HEK293T (cell line): ENCODE results near the gene SLC25A48.

Source experiments
- CTCF ChIA-PET: fragments of 350-600 bp; formaldehyde crosslinking; extraction: SDS; loops from one replicate; lab custom pipeline; 2021; ENCODE audit warnings: antibody characterized with exemption, inconsistent platforms; lab: Yijun Ruan, JAX
- POLR2A ChIA-PET: fragments of 350-600 bp; formaldehyde crosslinking; extraction: SDS; loops from one replicate; lab custom pipeline; 2020; ENCODE audit warnings: antibody characterized with exemption, inconsistent platforms; lab: Yijun Ruan, JAX
- DNase-seq: peaks from one replicate; pipeline ENCODE4 v3.0.0; 2012; ENCODE audit warnings: mixed read lengths; ENCODE audit errors: extremely low spot score
- ARNT ChIP-seq: fragments of 450-650 bp; IDR thresholded peaks from 2 replicates; pipeline ENCODE4 v1.6.1; 2017; ENCODE audit warnings: mild to moderate bottlenecking
- BHLHE40 ChIP-seq: fragments of 450-650 bp; IDR thresholded peaks from 2 replicates; pipeline ENCODE4 v1.6.1; 2016; ENCODE audit warnings: mild to moderate bottlenecking, moderate library complexity, borderline replicate concordance
- CTBP1 ChIP-seq: fragments of 450-650 bp; IDR thresholded peaks from 2 replicates; pipeline ENCODE4 v1.6.1; 2016; ENCODE audit warnings: borderline replicate concordance
- ELF4 ChIP-seq: fragments of 450-650 bp; IDR thresholded peaks from 2 replicates; pipeline ENCODE4 v1.6.1; 2017; ENCODE audit warnings: antibody characterized with exemption
- FOXA1 ChIP-seq: fragments of 450-650 bp; IDR thresholded peaks from 2 replicates; pipeline ENCODE4 v1.6.1; 2016; ENCODE audit warnings: mild to moderate bottlenecking
- FOXK2 ChIP-seq: fragments of 450-650 bp; IDR thresholded peaks from 2 replicates; pipeline ENCODE4 v1.6.1; 2016; ENCODE audit warnings: mild to moderate bottlenecking
- FOXM1 ChIP-seq: fragments of 450-650 bp; IDR thresholded peaks from 2 replicates; pipeline ENCODE4 v1.6.1; 2017; ENCODE audit warnings: mild to moderate bottlenecking, borderline replicate concordance
- HDGF ChIP-seq: fragments of 450-650 bp; IDR thresholded peaks from 2 replicates; pipeline ENCODE4 v1.6.1; 2017; ENCODE audit warnings: antibody characterized with exemption, borderline replicate concordance
- L3MBTL2 ChIP-seq: fragments of 450-650 bp; conservative IDR thresholded peaks from 2 replicates; pipeline ENCODE4 v1.6.1; 2016; ENCODE audit warnings: mild to moderate bottlenecking
- LEF1 ChIP-seq: fragments of 450-650 bp; IDR thresholded peaks from 2 replicates; pipeline ENCODE4 v1.6.1; 2017; ENCODE audit warnings: mild to moderate bottlenecking, borderline replicate concordance
- NFRKB ChIP-seq: fragments of 450-650 bp; IDR thresholded peaks from 2 replicates; pipeline ENCODE4 v1.6.1; 2016; ENCODE audit warnings: mild to moderate bottlenecking, moderate library complexity
- SP1 ChIP-seq: fragments of 450-650 bp; IDR thresholded peaks from 2 replicates; pipeline ENCODE4 v1.6.1; 2017
- TARDBP ChIP-seq: fragments of 450-650 bp; IDR thresholded peaks from 2 replicates; pipeline ENCODE4 v1.6.1; 2016
- ZNF384 ChIP-seq: fragments of 450-650 bp; IDR thresholded peaks from 2 replicates; pipeline ENCODE4 v1.6.1; 2016
- TF ChIP-seq, protein P1 (sequence below): fragments of 450-650 bp; IDR thresholded peaks from 2 replicates; pipeline ENCODE4 v1.6.1; 2016

The SLC25A48 gene

DNA sequence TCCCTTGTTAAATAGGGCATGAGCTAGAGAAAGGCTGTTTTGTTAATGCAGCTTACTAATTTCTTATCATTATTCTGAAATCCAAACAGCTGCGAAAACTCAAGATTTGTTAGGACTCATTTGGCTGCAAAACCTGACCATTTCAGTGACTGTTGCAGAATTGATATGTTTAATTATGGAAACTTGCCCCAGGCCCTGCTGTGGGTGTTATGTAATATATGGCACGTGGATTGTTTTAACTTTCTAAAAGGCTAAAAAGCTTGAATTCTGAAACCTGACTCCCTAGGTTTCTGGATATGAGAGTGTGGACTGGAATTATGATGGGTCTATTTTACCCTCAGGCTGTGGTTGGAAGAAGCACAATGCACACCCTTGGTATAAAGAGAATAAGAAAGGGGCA, 56.8 kb downstream of the SLC25A48 start:
- TF ChIP-seq FOXA1, result no peak
- TF ChIP-seq CTBP1, result no peak
- ChIA-PET CTCF (interaction anchor here (0.7 to 3.1 kb wide), 14 partner anchors 10 to 339 kb away, joined by 3 to 17 read pairs (median 4); partner anchors contain the start of gene SLC25A48), POLR2A (no interaction called here)
- DNase-seq, result no peak

DNA sequence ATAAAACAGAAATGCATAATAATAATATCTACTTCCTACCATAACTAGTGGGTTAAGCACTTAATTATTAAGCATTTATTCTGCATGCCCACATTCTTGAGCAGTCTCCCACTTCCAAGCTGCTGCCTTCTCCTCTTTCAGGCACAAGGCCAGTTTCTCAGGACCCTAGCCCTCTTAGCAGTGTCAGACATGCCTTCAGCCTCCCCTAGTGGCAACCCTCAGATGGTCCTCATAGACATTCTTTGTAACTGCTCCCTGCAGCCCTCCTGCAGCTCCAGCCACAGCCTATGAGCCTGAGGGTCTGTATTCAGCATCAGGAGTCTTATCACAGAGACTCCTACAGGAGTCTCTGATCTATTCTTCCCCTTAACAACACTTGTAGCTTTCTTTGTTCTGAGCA, 57.3 kb downstream of the SLC25A48 start:
- POLR2A ChIA-PET, result no interaction called here
- DNase-seq, result peak; percentile 58
- no peak for TF ChIP-seq FOXA1
- CTCF ChIA-PET, result interaction anchor here (0.6 to 3.1 kb wide), 17 partner anchors 10 to 1269 kb away, joined by 3 to 17 read pairs (median 4); partner anchors contain the start of gene SLC25A48

DNA sequence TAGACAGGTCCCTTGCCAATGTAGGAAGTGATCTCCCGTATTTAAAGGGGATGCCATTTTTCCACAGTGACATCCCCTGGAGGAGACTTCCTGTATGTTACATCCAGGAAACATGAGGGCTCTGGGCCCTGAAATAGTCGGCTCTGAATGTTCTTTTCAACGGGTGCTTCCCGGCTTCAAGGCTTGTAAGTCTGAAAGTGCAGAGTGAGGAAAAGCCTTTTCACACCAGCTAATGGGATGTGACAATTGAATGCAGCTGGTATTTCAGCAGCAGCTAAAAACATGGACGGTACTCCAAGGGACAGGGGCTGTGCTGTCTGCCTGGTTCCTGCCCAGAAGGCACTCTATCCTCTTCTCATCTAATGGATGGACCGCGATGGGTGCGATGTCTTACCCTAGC, 59.8 kb downstream of the SLC25A48 start:
- CTCF ChIA-PET, result interaction anchor here (0.6 to 1.7 kb wide), 3 partner anchors 159 to 188 kb away, joined by 3 to 4 read pairs (median 3); no protein-coding TSS in a partner anchor
- POLR2A ChIA-PET, result no interaction called here
- DNase-seq, result no peak
- TF ChIP-seq TARDBP (no peak), SP1 (no peak), ZNF384 (no peak), FOXA1 (no peak), ARNT (no peak)
- TF ChIP-seq, protein P1, sequence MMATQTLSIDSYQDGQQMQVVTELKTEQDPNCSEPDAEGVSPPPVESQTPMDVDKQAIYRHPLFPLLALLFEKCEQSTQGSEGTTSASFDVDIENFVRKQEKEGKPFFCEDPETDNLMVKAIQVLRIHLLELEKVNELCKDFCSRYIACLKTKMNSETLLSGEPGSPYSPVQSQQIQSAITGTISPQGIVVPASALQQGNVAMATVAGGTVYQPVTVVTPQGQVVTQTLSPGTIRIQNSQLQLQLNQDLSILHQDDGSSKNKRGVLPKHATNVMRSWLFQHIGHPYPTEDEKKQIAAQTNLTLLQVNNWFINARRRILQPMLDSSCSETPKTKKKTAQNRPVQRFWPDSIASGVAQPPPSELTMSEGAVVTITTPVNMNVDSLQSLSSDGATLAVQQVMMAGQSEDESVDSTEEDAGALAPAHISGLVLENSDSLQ, result no peak

DNA sequence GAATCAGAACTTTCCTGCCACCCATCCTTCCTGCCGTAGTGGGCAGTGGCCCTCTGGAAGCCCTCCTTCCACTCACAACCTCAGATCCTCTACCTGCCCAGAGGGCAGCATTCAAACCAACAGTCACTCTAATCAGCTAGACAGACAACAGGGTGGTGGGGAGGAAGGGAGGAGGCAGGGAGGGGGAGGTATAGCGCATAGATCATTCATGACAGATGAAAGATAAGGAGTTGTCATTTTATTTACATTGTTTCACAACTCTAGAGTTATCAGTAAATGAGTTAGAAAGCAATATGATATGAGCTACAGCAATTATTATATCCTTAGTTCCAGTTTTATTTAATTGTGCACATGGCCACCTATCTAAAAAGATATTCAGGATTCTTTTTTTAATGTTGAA, 60.3 kb downstream of the SLC25A48 start:
- no peak for DNase-seq
- POLR2A ChIA-PET, result no interaction called here

DNA sequence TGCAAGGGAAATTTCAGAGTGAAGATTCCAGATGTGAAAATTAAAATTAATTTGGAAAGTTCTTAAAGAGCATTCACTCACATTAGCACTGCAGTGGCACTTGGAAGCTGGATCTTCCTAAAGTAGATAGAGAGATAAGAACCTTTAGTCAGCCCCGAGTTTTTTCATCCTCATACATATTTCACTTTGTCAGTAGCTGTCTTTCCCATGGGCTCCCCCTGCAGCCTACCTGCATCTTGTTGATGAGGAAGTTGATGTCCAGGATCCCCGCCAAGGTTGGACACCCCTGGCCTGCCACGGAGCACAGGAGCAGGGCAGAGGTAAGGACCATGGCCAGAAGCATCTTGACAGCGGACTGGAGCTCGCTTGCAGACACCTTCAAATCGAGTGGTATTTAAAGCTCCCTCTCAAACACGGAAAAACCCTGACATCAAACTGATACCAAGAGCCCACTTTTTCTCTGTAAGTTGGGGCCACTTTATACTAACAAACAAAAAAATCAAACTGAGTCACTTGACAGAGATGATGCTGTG, 61.1 kb downstream of the SLC25A48 start, which contains the start of gene IL9:
TSS of gene IL9 (minus strand) at position 368 of the 533 bp plus-strand sequence. CDS start at position 343, 25 bp downstream.
- CTCF ChIA-PET, result interaction anchor here (1.7 kb wide), 1 partner anchor 187 kb away, joined by 4 read pairs; no protein-coding TSS in a partner anchor
- TF ChIP-seq FOXK2 (no peak), TARDBP (no peak), CTBP1 (no peak), HDGF (no peak), ARNT (no peak)
- DNase-seq, result no peak
- POLR2A ChIA-PET, result no interaction called here

More for the DNA sequence above, 60.3 kb downstream of the SLC25A48 start:
- CTCF ChIA-PET, result interaction anchor here (0.6 to 1.7 kb wide), 3 partner anchors 159 to 188 kb away, joined by 3 to 4 read pairs (median 3); no protein-coding TSS in a partner anchor
- TF ChIP-seq ARNT, result no peak
- no peak for TF ChIP-seq L3MBTL2
- TF ChIP-seq FOXM1, result no peak
- TF ChIP-seq FOXA1, result no peak
- no peak for TF ChIP-seq SP1
- TF ChIP-seq, protein P1, result no peak
- TF ChIP-seq NFRKB, result no peak
- TF ChIP-seq LEF1, result no peak
- no peak for TF ChIP-seq HDGF
- no peak for TF ChIP-seq ZNF384
- TF ChIP-seq TARDBP, result no peak
- no peak for TF ChIP-seq FOXK2
- no peak for TF ChIP-seq ELF4

DNA sequence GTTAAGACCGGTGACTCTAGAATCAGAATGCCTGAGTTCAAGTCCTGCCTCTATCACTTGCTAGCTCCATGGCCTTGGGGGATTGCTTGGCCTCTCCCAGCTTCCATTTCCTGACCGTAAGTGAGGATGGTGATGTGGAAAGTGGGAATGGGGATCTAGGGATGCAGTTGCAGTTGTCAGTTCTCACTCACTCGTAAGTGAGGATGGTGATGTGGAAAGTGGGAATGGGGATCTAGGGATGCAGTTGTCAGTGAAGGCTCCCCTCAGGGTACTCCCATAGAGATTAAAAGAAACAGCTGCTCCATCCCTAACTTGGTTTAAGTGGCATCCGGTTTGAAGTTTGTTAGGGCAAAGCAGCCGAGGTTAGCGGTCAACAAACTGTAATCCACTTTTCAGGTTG, 64.2 kb downstream of the SLC25A48 start:
- ChIA-PET CTCF (no interaction called here), POLR2A (no interaction called here)
- DNase-seq, result no peak
- TF ChIP-seq BHLHE40 (no peak), TARDBP (no peak), ZNF384 (no peak), FOXK2 (no peak)

DNA sequence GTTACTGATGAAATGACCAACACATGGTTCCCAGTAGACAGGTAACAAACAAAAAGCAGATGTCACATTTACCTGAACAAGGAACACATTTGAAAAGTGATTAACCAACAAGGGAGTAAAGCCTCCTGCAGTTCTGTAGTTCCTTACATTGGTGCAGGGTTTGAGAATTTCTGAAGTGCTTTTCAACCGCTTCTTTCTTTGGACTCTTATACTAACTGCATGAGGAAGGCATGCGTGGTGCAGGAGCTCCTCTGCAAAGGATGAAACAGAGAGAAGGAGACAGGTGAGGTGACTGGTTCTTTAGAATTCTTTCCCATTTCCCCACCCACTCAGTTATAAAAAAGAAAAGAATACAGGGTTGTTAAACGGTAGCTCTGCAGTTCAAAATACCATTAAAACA, 65.8 kb downstream of the SLC25A48 start:
- POLR2A ChIA-PET, result no interaction called here
- DNase-seq, result no peak
- CTCF ChIA-PET, result no interaction called here
- TF ChIP-seq BHLHE40, result no peak
- TF ChIP-seq LEF1, result no peak

DNA sequence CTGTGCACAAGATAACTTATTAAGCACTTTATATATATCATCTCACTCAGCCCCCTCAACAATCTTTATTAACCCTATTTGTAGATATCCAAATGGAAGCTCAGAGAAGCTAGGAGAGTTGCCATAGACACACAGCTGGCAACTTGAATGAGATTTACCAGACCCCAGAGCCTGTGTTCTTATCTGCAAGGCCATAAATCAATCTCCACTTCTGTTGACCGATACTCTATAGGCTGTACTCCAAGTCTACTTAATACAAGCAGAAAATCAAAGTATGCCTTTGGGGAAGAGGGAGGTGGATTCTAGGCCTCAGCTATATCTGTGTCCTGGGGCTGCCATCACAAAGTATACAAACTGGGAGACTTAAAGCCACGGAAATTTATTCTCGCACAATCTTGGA, 67.2 kb downstream of the SLC25A48 start:
- CTCF ChIA-PET, result no interaction called here
- POLR2A ChIA-PET, result interaction anchor here (1.4 kb wide), 1 partner anchor 9 kb away, joined by 4 read pairs; no protein-coding TSS in a partner anchor

More for the DNA sequence above, 67.2 kb downstream of the SLC25A48 start:
- DNase-seq, result no peak
- no peak for TF ChIP-seq FOXM1
- TF ChIP-seq, protein P1, result peak; percentile 62
